Astrocyte of the spinal cord (primary cell): ENCODE data around the gene SMCO3.

Experiments used
- DNase-seq: peaks from one replicate; pipeline ENCODE4 v3.0.0; 2011; ENCODE audit warnings: low read depth, low spot score
- H3K4me3 ChIP-seq: 2 replicates; pipeline ENCODE4 v1.5.1; 2011; ENCODE audit warnings: low read depth, mild to moderate bottlenecking, low read length, moderate library complexity
- CTCF ChIP-seq: IDR thresholded peaks from 2 replicates; pipeline ENCODE4 v1.5.1; 2012; ENCODE audit warnings: low read depth, mild to moderate bottlenecking, low read length, inconsistent platforms
- in situ Hi-C: cut with HindIII; loops from 2 replicates; pipeline ENCODE4 v1.10.0; 2017; ENCODE audit warnings: low sequenced_read_pairs

The SMCO3 gene

GRCh38 chr12:14802721-14803010, 11.3 kb downstream of the SMCO3 start:
- no peak for TF ChIP-seq CTCF
- in situ Hi-C loops, result no loop called here
- peak overlapping the region; percentile 98 for H3K4me3 ChIP-seq
- DNase-seq, result no peak

- TF ChIP-seq CTCF, result no peak
- peak overlapping the region; percentile 98 for H3K4me3 ChIP-seq
- DNase-seq, result no peak
- in situ Hi-C loops, result no loop called here
Measured at GRCh38 chr12:14802247-14802646, 11.7 kb downstream of the SMCO3 start.

- no peak overlapping the region for H3K4me3 ChIP-seq
- TF ChIP-seq CTCF, result no peak
- no peak for DNase-seq
- in situ Hi-C loops, result no loop called here
Measured at GRCh38 chr12:14795028-14795448, 18.9 kb downstream of the SMCO3 start.

- DNase-seq, result no peak
- in situ Hi-C loops, result no loop called here
- H3K4me3 ChIP-seq, result no peak overlapping the region
- no peak for TF ChIP-seq CTCF
Measured at GRCh38 chr12:14785568-14785967, 28.4 kb downstream of the SMCO3 start.

GRCh38 chr12:14784471-14784870, 29.5 kb downstream of the SMCO3 start:
- no peak for TF ChIP-seq CTCF
- H3K4me3 ChIP-seq, result no peak overlapping the region
- DNase-seq, result no peak
- in situ Hi-C loops, result no loop called here

GRCh38 chr12:14782756-14783155, 31.2 kb downstream of the SMCO3 start:
- H3K4me3 ChIP-seq, result no peak overlapping the region
- TF ChIP-seq CTCF, result no peak
- in situ Hi-C loops, result no loop called here
- DNase-seq, result no peak

- DNase-seq, result no peak
- TF ChIP-seq CTCF, result no peak
- H3K4me3 ChIP-seq, result no peak overlapping the region
- in situ Hi-C loops, result no loop called here
Measured at GRCh38 chr12:14781563-14781962, 32.4 kb downstream of the SMCO3 start.
